ENCODE data around the gene F5. TPM values are rescaled to one million over a fixed set of nuclear protein-coding genes. Genes with fewer than 3 reads are reported as not detected.

F5 gene
- total and polyA plus RNA-seq, 10 of the 15 experiments (the other 5 are each of a cell fraction or from before 2014, with no cell fraction given), result under 0.01 to 3.8 (median 0.40) TPM

GRCh38 chr1:169497317-169497716 is 89.0 kb downstream of the F5 start (continued):
- TF ChIP-seq REST (IDR thresholded peaks at IDR 0.05; ENCODE audit: low read depth, low read length) (no peak), JUND (IDR thresholded peaks at IDR 0.05; ENCODE audit: low read depth, low read length) (no peak)

GRCh38 chr1:169495916-169496315 is 90.4 kb downstream of the F5 start:
- no peak overlapping the region for H3K9ac ChIP-seq (ENCODE audit: control insufficient read depth, insufficient read depth, low read length)
- no peak overlapping the region for H3K27ac ChIP-seq (ENCODE audit: control insufficient read depth, insufficient read depth)
- intact Hi-C loops (cut with micrococcal nuclease; ENCODE audit: unreplicated experiment), result no loop called here
- ChIA-PET POLR2A (no interaction called here), RAD21 (ENCODE audit: unreplicated experiment) (no interaction called here), CTCF (interaction anchor here (0.8 kb wide), 1 partner anchor 59 kb away, joined by 4 read pairs; no protein-coding TSS in a partner anchor), SMC1A (ENCODE audit: uncharacterized antibody, unreplicated experiment) (interaction anchor here (0.6 to 1.6 kb wide), 4 partner anchors 10 to 358 kb away, joined by 3 to 8 read pairs (median 4); partner anchors contain the start of gene SLC19A2)
- no peaks in the 10 kb centered on the region; the same call in 2 of the 3 replicates for H3K9me3 ChIP-seq (replicated peaks; ENCODE audit: control insufficient read depth, insufficient read depth, low read length)
- H3K27me3 ChIP-seq (replicated peaks in 1 of 2; ENCODE audit: control insufficient read depth in 2 of 2, insufficient read depth in 2 of 2, low read length in 1 of 2), result no peaks in the 10 kb centered on the region
- 32% methylated on average over 2 of the region's 2 CpGs for WGBS (ENCODE audit: insufficient coverage, insufficient replicate concordance, low lambda C conversion rate, missing lambda C conversion rate)
- FAIRE-seq, result no peak
- H3K36me3 ChIP-seq (ENCODE audit: control insufficient read depth in 2 of 2, insufficient read depth in 2 of 2, low read length in 1 of 2), result no peaks in the 10 kb centered on the region
- no peak for ATAC-seq
- no peaks in the 10 kb centered on the region for H4K20me1 ChIP-seq (ENCODE audit: control insufficient read depth, insufficient read depth)
- H2AFZ ChIP-seq (ENCODE audit: control insufficient read depth, low read depth, low read length), result no peak overlapping the region
- in situ Hi-C loops (cut with MboI), result no loop called here
- TF ChIP-seq IKZF2 (IDR thresholded peaks at IDR 0.05) (no peak), NR2F1 (conservative IDR thresholded peaks at IDR 0.05) (no peak), FOXM1 (IDR thresholded peaks at IDR 0.05; ENCODE audit: low read depth, low read length) (no peak), EGR1 (IDR thresholded peaks at IDR 0.05; ENCODE audit: borderline replicate concordance in 1 of 2, low read depth in 2 of 2, low read length in 2 of 2) (no peak), NRF1 (conservative IDR thresholded peaks at IDR 0.05; ENCODE audit: low read depth, low read length) (no peak), NFYA (IDR thresholded peaks at IDR 0.05; ENCODE audit: borderline replicate concordance, low read depth, low read length) (no peak)
- no peak overlapping the region for H3K4me2 ChIP-seq (ENCODE audit: control insufficient read depth, insufficient read depth)
- DNase-seq (ENCODE audit: low read depth, low spot score), result no peak
- no peaks in the 10 kb centered on the region for H3K79me2 ChIP-seq (ENCODE audit: control insufficient read depth, insufficient read depth, low read length)
- BruUV-seq (replicated peaks), result no TSS peak
- H3K4me1 ChIP-seq (ENCODE audit: control insufficient read depth, insufficient read depth, low read length), result peaks cover 5% of the 10 kb centered on the region; the same call in 1 of the 2 replicates
- H3K4me3 ChIP-seq, result no peak overlapping the region

All from GM12878 (cell line).